Measurements from ENCODE around the gene ELL.

ELL gene

GRCh38 chr19:18557411-18558201 lies 35.7 kb upstream of the ELL start, which contains the start of gene KXD1:
Gene KXD1 (plus strand): TSS chr19:18557870. CDS start chr19:18562057, 4,187 bp downstream.
- TF ChIP-seq, protein P1, sequence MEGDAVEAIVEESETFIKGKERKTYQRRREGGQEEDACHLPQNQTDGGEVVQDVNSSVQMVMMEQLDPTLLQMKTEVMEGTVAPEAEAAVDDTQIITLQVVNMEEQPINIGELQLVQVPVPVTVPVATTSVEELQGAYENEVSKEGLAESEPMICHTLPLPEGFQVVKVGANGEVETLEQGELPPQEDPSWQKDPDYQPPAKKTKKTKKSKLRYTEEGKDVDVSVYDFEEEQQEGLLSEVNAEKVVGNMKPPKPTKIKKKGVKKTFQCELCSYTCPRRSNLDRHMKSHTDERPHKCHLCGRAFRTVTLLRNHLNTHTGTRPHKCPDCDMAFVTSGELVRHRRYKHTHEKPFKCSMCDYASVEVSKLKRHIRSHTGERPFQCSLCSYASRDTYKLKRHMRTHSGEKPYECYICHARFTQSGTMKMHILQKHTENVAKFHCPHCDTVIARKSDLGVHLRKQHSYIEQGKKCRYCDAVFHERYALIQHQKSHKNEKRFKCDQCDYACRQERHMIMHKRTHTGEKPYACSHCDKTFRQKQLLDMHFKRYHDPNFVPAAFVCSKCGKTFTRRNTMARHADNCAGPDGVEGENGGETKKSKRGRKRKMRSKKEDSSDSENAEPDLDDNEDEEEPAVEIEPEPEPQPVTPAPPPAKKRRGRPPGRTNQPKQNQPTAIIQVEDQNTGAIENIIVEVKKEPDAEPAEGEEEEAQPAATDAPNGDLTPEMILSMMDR (conservative IDR thresholded peaks at IDR 0.05), result no peak
- peak within 1 kb of the TSS; percentile 83 for H3K27ac ChIP-seq

DNA sequence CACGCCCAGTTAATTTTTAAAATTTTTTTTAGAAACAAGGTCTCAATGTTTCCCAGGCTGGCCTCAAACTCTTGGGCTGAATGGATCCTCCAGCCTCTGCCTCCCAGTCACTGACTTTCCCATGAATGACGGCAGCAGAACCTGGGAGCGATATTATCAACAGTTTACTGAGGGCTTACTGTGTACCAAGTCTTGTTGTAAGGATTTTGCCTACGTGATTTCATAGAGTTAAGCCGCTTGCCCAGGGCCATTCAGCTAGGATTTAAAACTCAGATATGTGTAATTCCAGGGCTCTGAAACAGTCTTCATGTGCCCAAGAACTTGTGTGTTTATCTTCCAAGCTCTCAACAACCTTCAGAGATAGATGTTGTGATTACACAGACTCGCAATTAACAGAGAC lies 29.8 kb upstream of the ELL start:
- peak overlapping the region; percentile 13; the same call in 1 of the 2 replicates for H3K27ac ChIP-seq
- TF ChIP-seq, protein P1 (conservative IDR thresholded peaks at IDR 0.05), result no peak

DNA sequence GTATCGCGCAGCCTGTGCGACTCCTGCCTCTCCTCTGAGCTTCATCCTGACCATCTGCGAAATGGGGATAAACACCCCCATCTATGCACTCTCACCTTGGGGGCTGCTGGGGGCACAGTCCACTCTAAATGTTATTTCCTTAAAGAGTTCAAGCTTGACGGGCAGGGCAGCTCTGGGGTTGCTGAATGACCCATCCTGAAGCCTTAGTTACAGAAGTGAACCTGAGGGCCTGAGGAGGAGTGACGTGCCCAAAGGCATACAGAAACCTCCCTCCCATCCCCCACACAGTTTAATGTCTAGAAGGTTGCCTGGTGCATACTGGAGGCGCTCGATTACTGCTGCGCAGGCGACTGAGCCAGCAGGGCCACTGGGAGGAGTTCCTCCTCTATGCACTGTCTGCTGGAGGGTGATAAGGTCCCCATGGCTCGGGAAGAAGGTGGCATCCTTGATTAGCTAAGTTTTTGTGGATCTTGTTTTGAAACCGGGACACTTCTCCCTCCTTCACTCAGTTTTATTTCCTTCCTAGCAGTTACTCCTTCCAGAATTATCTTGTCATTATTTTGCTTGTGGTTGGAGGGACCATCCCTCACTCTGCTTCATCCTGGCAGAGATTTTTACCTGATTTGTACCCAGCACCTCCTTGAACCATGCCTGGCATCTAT lies 22.1 kb upstream of the ELL start:
- H3K27ac ChIP-seq, result peak overlapping the region; percentile 81

DNA sequence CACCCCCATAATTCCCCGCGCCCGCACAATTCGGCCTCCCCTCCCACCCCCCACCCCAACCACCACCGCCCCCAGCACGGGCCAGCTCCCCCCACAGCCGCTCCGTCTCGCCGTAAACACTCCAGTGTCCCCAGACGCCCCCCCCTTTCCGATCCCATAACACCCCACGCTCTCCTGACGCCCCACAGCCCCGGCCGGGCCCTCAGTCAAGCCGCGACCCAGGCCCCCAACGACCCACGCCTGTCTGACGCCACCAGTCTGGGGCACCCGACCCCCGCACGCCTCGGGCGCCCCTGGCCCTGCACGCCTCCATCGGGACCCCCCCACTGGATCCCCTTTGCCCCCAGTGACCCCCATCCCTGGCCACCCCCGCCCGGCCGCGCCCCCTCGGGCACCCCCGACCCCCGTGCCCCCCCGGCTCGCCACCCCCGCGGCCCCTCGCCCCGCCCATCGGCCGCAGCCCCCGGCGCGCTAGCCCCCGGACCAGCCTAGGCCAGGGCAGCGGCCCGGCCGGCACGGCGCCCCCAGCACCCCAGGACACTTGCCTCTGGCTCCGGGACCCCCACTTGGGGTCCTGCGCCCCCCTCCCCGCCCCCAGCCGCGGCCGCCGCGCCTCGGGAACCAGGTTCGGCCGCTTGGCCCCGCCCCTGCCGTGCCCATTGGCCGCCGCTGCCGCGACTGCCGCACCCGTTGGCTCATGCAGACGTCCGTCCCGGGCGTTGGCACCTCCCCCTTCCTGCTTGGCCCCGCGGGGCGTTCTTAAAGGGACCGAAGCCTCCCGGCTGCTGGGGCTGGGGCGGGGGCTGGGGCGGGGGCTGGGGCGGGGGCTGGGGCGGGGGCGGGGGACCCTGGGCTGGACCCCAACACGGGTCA lies 21.3 kb upstream of the ELL start, which contains the start of gene FKBP8:
Gene FKBP8, minus strand, starts transcription at position 633 of the 873 bp plus-strand sequence. CDS start 1,603 bp downstream, outside the sequence.
- TF ChIP-seq, protein P1 (conservative IDR thresholded peaks at IDR 0.05), result no peak

More for the DNA sequence above, 22.1 kb upstream of the ELL start:
- TF ChIP-seq, protein P1 (conservative IDR thresholded peaks at IDR 0.05), result peak; percentile 20; the same call in 1 of the 2 replicates

DNA sequence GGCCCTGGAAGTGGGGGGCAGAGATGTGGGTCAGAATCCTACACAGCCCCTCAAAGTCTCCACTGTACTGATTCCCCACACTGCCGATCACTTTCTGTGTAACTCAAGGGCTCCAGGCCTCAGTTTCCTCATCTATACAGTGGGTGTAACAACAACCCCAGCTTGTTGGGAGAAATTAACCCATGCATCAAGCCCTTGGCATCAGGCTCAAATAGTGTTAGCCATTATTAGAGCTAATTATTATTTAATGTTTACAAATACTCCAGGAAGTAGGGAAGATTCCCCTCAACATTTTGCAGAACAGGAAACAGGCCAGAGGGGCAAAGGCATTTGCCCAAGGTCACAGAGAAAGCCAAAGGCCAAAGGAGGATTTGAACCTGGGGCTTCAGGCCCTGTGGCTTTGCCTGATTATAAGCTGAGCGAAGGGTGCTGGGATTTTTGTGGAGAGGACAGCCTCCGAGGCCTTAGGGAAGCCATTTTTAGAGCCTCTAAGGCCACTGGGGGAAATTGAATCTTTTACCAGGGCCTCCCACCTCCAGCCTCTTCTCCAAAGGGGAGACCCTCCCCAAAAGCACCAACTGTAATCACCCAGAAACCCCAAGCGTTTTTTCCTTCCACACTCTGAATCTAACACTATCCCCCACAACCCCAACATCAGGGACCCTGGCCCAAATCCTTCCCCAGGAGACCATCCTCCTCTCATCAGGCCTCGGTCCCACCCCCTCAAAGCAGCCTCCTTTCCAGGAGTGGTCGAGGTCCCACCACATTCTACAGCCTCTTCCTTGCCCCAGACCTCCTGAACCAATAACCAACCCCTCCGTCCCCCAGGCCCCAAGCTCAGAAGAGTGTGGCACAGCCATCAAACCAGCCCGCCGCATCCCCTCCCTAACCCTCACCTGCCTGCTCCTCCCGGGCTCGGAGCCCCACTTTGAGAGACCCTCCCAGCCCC lies 20.4 kb upstream of the ELL start:
- peak overlapping the region; percentile 81 for H3K27ac ChIP-seq
- TF ChIP-seq, protein P1 (conservative IDR thresholded peaks at IDR 0.05), result no peak

More for the DNA sequence above, 21.3 kb upstream of the ELL start, which contains the start of gene FKBP8:
- peak within 1 kb of the TSS; percentile 81 for H3K27ac ChIP-seq

GRCh38 chr19:18541258-18541991 lies 19.6 kb upstream of the ELL start:
- TF ChIP-seq, protein P1 (conservative IDR thresholded peaks at IDR 0.05), result no peak
- peak overlapping the region; percentile 81; the same call in 1 of the 2 replicates for H3K27ac ChIP-seq

DNA sequence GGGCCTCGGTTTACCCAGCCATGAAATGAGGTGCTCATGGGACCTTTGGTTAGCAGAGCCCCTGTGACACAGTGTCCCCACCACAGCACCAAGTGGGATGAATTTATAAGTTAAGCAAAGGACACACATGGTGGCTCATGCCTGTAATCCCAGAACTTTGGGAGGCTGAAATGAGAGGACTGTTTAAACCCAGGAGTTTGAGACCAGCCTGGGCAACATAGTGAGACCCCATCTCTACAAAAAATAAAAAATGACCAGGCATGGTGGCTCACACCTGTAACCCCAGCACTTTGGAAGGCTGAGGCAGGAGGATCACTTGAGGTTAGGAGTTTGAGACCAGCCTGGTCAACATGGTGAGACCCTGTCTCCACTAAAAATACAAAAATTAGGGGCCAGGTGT lies 18.3 kb upstream of the ELL start:
- H3K27ac ChIP-seq, result peak overlapping the region; percentile 24; the same call in 1 of the 2 replicates
